Activated CD4-positive, alpha-beta T cell treated with anti-CD3 and anti-CD28 coated beads, Interleukin-2, amount 50 U/mL, for 1 hour (primary cell): ENCODE data around the gene CD7.

Experiments used
- DNase-seq: peaks from one replicate; pipeline ENCODE4 v3.0.0-alpha.2; 2020

Gene CD7

DNA sequence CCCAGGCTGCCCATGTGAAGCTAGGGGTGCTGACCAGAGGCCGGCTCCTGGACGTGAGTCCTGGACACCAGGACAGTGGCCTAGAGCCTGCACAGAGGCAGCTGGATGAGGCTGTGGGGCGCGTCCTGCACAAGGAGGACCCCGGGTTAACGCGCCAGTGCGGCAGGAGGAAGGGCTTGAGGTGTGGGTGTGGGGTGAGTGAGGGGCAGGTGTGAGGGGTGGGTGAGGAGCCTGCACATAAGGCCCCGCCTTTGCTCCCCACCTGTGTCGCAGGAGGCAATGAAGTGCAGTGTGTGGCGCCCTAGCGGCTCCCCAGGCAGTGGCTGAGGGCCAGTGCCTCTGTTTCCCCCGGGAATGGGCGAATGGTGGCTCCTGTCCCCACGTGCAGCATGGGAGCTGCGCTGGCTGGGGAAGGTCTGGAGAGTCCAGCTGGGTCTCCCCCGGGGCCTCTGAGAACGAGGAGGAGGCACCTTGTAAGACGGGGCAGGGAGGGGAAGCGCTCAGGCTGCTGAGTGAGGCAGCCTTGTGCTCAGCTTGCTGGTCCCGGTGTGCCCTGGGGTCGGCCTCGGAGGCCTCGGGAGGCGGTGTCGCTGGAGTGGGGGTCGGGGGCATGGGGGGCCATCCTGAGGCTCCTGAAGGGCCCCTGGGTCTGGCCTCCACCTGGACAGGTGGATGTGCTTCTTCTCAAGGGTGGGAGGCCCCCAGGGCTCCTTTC is 3.2 kb downstream of the CD7 start:
- no peak for DNase-seq

- no peak for DNase-seq
Measured at GRCh38 chr17:82313195-82314011, 4.0 kb downstream of the CD7 start.

GRCh38 chr17:82311971-82312370 is 5.4 kb downstream of the CD7 start:
- DNase-seq, result no peak

- DNase-seq, result no peak
Measured at GRCh38 chr17:82310877-82311276, 6.5 kb downstream of the CD7 start.

GRCh38 chr17:82309656-82310570 is 7.5 kb downstream of the CD7 start:
- no peak for DNase-seq

DNA sequence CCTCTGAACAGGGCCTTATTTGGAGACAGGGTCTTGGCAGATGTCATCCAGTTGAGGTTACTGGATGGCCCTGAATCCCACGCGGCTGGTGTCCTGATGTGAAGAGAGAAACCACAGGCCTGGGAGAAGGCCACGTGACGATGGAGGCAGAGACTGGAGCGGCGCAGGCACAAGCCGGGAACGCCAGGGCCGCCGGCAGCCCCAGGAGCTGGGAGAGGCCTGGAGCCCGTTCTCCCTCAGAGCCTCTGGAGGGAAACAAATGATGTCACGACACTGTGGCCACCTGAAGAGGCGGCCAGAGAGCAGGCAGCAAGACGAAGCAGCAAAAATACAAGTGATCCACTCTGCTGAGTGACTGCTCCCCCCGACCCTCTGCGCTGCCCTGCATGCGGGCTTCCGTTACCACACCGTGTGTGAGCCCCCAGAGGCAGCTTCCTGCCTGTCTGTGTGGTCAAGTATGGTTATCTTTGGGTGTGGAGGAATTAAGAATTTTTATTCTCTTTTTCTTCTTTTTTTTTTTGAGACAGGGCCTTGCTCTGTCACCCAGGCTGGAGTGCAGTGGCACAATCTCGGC is 11.6 kb downstream of the CD7 start:
- no peak for DNase-seq

DNA sequence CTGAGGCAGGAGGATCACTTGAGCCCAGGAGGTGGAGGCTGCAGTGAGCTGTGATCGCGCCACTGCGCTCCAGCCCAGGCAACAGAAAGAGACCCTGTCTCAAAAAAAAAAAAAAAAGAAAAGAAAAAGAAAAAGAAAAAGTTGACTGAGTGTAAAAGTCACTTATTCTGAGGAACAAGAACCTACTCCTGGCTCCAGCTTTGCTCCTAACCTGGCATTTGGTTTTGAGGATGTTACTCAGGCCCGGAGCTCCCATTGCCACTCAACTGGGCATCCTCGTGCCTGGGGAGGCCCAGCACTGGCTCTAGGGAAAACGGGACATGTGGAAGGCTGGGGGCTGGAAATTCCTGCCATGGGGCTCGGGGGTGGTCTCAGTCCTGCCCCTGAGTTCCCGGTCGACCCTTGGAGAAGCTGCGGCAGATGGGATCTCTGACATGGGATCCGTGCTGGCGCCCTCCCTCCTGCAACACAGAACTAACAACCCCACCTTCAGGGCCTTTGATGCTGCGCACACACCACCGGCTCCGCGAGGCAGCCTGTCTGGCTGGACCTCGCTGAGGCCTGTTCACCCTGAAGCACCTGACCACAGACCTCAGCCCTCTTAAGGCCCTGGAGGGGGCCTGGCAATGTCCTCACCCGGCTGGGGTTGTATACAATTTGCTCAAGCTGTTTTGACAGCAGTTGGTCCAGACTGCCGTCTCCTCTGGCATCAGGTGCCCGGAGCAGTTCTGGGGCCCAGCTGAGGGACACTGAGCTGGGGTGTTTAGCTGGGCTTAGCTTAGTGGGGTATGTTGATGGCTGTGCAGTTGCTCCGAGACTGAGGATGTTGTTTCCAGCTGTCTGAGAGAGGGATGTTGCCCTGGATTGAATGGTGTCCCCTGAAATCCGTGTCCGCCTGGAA is 12.3 kb downstream of the CD7 start:
- DNase-seq, result no peak

DNA sequence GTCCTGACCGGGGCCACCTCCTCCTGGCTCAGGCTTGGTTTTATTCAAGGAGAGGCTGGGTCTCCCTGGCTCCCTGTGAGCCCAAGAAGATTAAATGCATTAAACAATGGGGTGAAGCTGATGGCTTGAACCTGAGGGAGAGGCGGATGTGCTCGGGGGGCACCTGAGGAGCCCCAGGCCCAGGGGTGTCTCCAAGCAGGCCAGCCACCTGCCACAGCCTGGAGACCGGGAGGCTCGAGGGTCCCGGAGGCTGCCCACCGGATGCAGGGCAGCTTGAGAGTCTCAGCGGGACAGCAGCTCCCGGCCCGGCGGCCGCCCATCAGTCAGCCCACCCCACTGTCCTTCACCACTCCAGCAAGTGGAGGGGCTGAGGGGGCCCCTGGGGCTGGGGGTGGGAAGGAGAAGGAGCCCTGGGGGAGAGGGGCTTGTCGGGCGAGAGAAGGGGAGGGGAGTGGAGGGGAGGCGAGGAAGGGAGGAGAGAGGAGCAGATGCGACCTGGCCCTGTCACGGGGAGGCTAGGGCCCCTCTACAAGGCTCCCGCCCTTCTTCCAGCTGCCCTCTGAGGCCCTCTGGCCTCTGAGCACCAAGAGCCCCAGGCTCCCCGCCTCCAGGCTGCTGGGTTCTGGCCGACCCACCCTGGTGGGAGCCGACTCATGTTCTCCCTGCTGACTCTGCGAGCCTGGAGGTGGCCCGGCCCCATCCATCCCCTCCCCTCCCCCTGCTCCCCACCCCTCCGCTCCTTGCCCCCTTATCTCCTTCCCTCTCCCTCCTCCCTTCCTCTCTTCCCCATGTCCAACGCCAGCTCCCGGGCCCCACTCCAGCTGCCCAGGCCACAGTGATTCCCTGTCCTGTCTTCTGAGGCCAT is 13.2 kb downstream of the CD7 start:
- DNase-seq, result no peak

DNA sequence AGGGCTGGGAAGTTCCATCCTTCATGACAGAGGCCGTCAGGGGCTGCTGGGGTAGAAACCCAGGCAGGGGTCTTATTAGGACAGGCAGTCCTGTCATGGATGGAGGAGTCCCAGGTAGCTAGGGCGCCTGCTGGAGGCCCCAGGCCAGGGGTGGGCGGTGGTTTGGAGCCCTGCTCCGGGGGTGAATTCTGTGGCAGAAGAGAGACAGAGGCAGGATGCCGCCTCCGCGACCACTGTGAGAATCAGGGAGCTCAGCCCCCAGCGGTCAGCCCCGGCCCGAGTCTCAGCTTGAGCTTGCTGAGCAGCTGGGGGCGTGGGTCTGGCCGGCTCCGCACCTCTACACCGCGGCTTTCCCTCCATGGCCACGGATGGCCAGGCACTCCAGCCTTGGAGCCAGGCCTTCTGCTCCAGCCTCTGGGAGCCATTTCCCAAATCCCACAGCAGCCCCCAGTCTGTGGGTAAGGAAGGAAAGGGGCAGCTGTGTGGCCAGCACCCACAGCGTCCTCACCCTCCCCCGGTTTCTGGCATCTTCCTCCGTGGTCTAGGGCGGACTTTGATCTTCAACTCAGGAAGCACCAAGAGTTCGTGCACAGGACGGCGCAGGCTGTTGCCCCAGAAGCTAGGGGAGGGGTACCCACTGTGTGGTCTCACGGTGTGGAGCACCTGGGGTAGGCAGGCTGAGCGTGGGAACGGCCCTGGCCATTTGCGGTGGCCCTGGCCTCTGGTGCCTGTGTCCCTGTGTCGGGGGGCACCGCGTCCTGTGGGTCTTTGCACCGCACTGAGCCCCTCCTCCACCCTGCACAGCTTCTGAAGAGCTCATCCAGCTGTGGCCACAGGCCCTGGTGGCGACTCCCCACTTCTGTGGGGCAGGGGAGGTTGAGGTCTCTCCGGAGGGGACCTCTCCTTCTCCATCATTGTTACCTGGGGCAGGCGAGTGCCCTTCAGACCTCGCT is 14.1 kb downstream of the CD7 start:
- peak; percentile 51 for DNase-seq

GRCh38 chr17:82302568-82302963 is 14.8 kb downstream of the CD7 start:
- no peak for DNase-seq

- DNase-seq, result peak; percentile 54
Measured at GRCh38 chr17:82301916-82302567, 15.4 kb downstream of the CD7 start.

GRCh38 chr17:82301300-82301915 is 16.0 kb downstream of the CD7 start:
- DNase-seq, result no peak

GRCh38 chr17:82300707-82301270 is 16.6 kb downstream of the CD7 start:
- DNase-seq, result peak; percentile 75

DNA sequence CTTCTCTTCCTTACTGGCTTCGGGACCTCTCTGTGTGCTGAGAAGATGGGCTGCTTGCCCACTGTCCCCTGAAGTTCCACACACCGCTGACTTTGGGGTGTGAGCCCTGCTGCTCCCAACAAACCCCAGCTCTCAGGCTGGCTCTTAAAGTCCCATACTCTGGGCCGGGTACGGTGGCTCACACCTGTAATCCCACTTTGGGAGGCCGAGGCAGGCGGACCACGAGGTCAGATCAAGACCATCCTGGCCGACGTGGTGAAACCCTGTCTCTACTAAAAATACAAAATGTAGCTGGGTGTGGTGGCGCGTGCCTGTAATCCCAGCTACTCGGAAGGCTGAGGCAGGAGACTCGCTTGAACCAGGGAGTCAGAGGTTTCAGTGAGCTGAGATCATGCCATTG is 17.2 kb downstream of the CD7 start:
- no peak for DNase-seq

DNA sequence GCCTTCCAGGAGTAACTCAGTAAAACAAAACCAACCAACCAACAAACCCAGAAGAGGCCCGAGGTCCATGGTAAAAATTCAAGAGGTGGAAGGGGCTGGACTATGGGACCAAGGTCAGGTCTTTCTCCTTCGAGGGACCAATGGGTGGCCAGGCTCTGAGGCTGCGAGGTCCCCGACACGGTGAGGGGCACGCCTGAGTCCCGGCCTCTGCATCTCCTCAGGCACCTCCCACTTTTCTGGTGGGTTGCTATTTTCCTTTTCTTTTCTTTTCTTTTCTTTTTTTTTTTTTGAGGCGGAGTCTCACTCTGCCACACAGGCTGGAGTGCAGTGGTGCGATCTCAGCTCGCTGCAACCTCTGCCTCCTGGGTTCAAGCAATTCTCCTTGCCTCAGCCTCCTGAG is 18.0 kb downstream of the CD7 start:
- DNase-seq, result no peak

DNA sequence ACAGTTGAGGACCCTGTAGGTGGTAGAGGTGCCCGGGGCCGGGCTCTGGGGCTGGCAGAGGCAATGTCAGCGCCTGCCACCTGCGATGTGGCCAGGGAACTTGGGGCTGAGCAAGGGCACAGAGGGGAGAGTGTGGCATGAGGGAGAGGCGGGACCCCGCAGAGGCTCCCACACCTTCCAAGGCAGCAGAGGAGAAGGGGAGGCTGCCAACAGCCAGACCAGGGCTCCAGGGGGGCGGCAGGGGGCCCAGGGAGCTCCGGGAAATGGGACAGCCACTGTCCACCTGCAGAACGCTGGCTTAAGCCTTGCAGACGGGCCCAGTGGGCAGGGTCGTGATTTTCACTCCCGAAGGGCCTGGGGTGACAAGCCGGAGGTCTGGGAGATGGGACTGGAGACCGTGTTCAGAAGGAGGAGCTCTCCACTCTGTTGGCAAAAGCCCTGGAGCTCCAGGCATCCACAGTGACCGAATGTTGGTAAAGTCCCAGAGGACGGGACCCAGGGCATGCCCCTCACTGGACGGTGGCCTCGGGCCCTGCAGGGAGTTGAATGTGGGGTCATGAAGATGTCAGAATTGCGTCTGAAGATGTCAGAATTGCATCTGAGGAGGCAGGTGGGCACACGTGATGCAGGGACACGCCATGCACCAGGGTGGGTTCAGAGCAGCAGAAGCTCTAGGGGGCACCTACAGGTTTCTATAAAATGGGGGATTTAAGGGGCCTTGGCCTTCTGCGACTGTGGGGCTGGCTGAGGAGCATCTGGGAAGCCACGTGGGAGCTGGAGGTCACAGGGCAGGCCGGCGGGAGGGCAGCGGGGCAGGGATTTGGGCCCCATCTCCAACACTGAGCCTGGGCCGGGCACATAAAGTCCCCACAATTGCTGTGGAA is 18.6 kb downstream of the CD7 start:
- DNase-seq, result no peak
